Tibial artery (tissue), 4 donors: Measurements from ENCODE around the gene PGGHG.
"Not testable (repeated sequence)": the region's sequence is repeated elsewhere in the genome, so short reads cannot be mapped to it uniquely, and the experiment has no call there.

Experiments used
- DNase-seq, 2 donors: peaks; one replicate each; pipeline ENCODE4 v3.0.0-alpha.2; 2019
- H3K27ac ChIP-seq, 2 donors: fragments of 200-600 bp; sonication (generic) in 1 of 2; 1 replicate in 1 of 2; 2 replicates in 1 of 2; pipeline ENCODE4 v1.5.1; 2018 to 2019; ENCODE audit warnings: mild to moderate bottlenecking in 1 of 2
- H3K27me3 ChIP-seq, 2 donors: fragments of 200-600 bp; sonication (generic) in 1 of 2; one replicate each; pipeline versions ENCODE4 v1.5.1 to v1.6.0; 2016 to 2019
- H3K36me3 ChIP-seq, 3 donors: fragments of 200-600 bp; sonication (generic) in 2 of 3; one replicate each; pipeline ENCODE4 v1.5.1; 2016 to 2019; ENCODE audit warnings: mild to moderate bottlenecking in 2 of 3
- H3K4me1 ChIP-seq, 4 donors: fragments of 200-600 bp; sonication (generic) in 2 of 4; 1 replicate in 3 of 4; 2 replicates in 1 of 4; pipeline ENCODE4 v1.5.1; 2016 to 2019
- H3K4me3 ChIP-seq, 2 donors: fragments of 200-600 bp; sonication (generic) in 1 of 2; 1 replicate in 1 of 2; 2 replicates in 1 of 2; pipeline ENCODE4 v1.5.1; 2018 to 2019; ENCODE audit warnings: mild to moderate bottlenecking in 2 of 2
- H3K9me3 ChIP-seq, 3 donors: fragments of 200-600 bp; sonication (generic) in 1 of 3; one replicate each; pipeline ENCODE4 v1.5.1; 2016 to 2019
- intact Hi-C: fragments of 100-400 bp; cut with DNase I; formaldehyde crosslinking; loops from one replicate; pipeline ENCODE4 v1.15.0; 2023; ENCODE audit warnings: low total_unique reads
- TF ChIP-seq, protein P1 (sequence below), 2 experiments: fragments of 200-600 bp in 1 of 2; fragments of 450-650 bp in 1 of 2; IDR thresholded peaks; one replicate each; pipeline ENCODE4 v1.5.1; 2017 to 2019; ENCODE audit warnings: antibody characterized with exemption in 2 of 2, mild to moderate bottlenecking in 1 of 2, moderate library complexity in 1 of 2

The PGGHG gene

DNA sequence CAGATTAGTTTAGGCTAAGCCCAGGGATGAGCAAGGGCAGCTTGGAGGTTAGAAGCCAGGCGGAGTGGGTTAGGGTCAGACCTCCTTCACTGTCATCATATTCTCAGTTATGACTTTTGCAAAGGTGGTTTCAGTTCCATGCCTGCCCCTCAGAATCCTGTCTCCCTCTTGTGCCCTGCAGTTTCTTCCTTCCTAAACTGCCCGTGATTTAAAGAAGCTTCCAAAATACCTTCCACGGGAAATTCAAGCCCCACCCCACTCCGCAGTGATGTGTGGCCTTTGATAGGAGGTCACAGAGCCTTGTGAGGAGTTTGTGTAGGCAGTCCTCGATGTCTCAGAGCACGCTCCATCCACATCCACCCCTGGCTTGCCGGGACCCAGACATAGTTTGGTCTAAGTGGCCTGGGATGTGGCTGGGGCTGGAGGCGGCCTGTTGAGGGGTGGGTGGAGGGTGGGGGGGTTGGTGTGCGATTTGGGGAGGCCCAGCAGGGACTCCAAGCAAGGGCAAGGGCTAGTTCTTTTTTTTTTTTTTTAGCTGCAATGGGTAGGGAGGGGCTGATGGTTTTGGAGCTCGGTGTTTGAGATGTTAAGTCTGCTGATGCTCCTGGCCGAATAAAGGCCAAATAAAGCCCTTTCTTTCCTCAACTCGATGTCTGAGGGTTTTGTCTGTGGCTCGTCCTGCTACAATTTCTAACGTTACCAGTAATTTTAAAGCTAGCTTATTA, 23.3 kb downstream of the PGGHG start:
- peaks cover 0 to 41% (median 27%) of the 10 kb centered on the region in 4 donors for H3K4me1 ChIP-seq
- no peaks in the 10 kb centered on the region for H3K9me3 ChIP-seq
- DNase-seq: no peak
- no peaks in the 10 kb centered on the region for H3K36me3 ChIP-seq
- peak overlapping the region in 1 of 2 donors; percentile 64 for H3K27ac ChIP-seq
- H3K4me3 ChIP-seq: peak overlapping the region in 1 of 2 donors; percentile 47
- H3K27me3 ChIP-seq: peaks cover 0 to 11% of the 10 kb centered on the region in 2 donors
- TF ChIP-seq, protein P1, sequence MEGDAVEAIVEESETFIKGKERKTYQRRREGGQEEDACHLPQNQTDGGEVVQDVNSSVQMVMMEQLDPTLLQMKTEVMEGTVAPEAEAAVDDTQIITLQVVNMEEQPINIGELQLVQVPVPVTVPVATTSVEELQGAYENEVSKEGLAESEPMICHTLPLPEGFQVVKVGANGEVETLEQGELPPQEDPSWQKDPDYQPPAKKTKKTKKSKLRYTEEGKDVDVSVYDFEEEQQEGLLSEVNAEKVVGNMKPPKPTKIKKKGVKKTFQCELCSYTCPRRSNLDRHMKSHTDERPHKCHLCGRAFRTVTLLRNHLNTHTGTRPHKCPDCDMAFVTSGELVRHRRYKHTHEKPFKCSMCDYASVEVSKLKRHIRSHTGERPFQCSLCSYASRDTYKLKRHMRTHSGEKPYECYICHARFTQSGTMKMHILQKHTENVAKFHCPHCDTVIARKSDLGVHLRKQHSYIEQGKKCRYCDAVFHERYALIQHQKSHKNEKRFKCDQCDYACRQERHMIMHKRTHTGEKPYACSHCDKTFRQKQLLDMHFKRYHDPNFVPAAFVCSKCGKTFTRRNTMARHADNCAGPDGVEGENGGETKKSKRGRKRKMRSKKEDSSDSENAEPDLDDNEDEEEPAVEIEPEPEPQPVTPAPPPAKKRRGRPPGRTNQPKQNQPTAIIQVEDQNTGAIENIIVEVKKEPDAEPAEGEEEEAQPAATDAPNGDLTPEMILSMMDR (IDR thresholded peaks at IDR 0.05): no peak
- intact Hi-C loops: no loop called here

DNA sequence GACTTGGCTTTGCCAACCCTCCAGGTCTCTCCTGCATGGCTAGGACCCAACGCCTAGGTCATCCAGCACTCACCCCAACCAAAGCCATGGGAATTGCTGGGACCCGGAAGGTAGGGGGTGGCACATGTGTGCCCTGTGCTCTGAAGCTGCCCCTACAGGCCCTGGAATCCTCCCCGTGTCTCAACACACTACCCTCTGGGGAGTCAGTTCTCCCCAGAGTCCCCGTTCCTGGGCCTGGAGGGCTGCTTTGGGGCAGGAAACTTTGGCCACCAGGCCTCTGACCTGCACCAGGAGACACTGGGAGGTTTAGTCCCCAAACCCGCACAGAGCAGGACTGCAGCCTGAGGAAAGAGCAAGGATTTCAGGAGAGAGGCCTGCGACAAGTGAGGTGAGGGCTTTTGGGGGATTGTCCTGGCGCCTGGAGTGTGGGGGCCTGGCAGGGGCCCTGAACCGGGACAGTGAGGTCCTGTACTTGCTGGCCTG, 24.4 kb downstream of the PGGHG start:
- peaks cover 0 to 11% of the 10 kb centered on the region in 2 donors for H3K27me3 ChIP-seq
- intact Hi-C loops: no loop called here
- H3K27ac ChIP-seq: peak overlapping the region; percentile 37 to 64
- DNase-seq: no peak
- no peaks in the 10 kb centered on the region for H3K9me3 ChIP-seq
- peak overlapping the region in 1 of 2 donors; percentile 51 for H3K4me3 ChIP-seq
- TF ChIP-seq, protein P1 (IDR thresholded peaks at IDR 0.05): no peak
- H3K4me1 ChIP-seq: peaks cover 0 to 41% (median 28%) of the 10 kb centered on the region in 4 donors
- no peaks in the 10 kb centered on the region for H3K36me3 ChIP-seq

DNA sequence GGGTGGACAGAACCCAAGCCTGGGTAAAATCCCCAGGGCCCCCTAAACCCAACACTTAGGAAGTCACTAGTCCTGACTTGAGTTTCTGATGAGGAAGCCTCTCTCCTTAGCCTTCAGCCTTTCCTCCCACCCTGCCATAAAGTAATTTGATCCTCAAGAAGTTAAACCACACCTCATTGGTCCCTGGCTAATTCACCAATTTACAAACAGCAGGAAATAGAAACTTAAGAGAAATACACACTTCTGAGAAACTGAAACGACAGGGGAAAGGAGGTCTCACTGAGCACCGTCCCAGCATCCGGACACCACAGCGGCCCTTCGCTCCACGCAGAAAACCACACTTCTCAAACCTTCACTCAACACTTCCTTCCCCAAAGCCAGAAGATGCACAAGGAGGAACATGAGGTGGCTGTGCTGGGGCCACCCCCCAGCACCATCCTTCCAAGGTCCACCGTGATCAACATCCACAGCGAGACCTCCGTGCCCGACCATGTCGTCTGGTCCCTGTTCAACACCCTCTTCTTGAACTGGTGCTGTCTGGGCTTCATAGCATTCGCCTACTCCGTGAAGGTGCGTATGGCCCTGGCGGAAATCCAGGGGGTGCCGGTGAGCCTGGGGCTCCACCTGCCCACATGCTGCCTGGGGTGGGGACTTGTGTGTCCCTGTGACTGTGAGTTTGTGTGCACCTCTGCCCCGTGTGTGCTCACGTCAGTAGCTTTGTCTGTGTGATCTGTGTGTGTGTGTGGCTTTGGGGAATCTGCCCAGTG, 25.0 kb downstream of the PGGHG start, which contains the start of gene IFITM1:
Gene IFITM1 (plus strand): TSS at position 254 of the 767 bp plus-strand sequence. CDS start 131 bp downstream, at position 385.
- Histone ChIP-seq H3K4me3 (peak within 1 kb of the TSS; percentile 50 to 51), H3K9me3 (no peaks in the 10 kb centered on the region), H3K27ac (peak within 1 kb of the TSS; percentile 37 to 64), H3K27me3 (peaks cover 0 to 11% of the 10 kb centered on the region in 2 donors), H3K4me1 (peaks cover 0 to 41% (median 27%) of the 10 kb centered on the region in 4 donors), H3K36me3 (no peaks in the 10 kb centered on the region)
- DNase-seq: no peak
- intact Hi-C loops: no loop called here
- TF ChIP-seq, protein P1 (IDR thresholded peaks at IDR 0.05): no peak

DNA sequence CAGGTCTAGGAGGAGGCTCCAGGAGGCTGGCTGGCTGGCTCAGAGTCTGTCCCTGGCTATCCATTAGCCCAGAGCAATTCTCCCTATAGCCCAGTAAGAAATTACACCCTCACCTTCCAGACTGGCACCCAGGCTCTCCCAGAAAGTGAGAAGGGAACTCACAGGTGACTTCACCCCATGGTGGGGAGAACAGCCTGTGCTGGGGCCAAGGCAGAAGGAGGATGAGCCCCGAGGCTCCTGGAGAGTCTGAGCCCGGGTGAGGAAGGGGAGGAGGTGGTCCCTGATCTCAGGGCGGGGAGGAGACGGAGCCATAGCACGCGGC, 25.6 kb downstream of the PGGHG start:
- H3K4me1 ChIP-seq: peaks cover 0 to 35% (median 22%) of the 10 kb centered on the region in 4 donors
- H3K27ac ChIP-seq: peak overlapping the region; percentile 37 to 64
- H3K27me3 ChIP-seq: peaks cover 0 to 11% of the 10 kb centered on the region in 2 donors
- H3K9me3 ChIP-seq, DNase-seq, H3K36me3 ChIP-seq, intact Hi-C loops: not testable (repeated sequence)
- H3K4me3 ChIP-seq: peak overlapping the region; percentile 50 to 51

DNA sequence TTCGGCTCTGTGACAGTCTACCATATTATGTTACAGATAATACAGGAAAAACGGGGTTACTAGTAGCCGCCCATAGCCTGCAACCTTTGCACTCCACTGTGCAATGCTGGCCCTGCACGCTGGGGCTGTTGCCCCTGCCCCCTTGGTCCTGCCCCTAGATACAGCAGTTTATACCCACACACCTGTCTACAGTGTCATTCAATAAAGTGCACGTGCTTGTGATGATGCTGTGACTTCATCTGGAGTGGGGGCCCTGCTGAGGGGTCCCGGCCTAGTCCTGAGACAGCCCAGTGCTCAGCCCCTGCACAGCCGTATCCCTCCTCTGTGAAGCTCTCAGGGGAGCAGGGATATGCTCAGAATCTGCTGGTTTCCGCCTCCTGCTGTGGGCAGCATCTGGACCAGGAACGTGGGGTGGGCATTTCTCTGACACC, 26.1 kb downstream of the PGGHG start:
- peak overlapping the region; percentile 50 to 51 for H3K4me3 ChIP-seq
- DNase-seq: no peak
- H3K27me3 ChIP-seq: peaks cover 0 to 11% of the 10 kb centered on the region in 2 donors
- H3K4me1 ChIP-seq: peaks cover 0 to 30% (median 17%) of the 10 kb centered on the region in 4 donors
- TF ChIP-seq, protein P1 (IDR thresholded peaks at IDR 0.05): no peak
- peak overlapping the region; percentile 30 to 37 for H3K27ac ChIP-seq
- H3K9me3 ChIP-seq: no peaks in the 10 kb centered on the region
- H3K36me3 ChIP-seq: no peaks in the 10 kb centered on the region
- intact Hi-C loops: no loop called here
